SW 1271 (cell line): Measurements from ENCODE around the gene MOV10.

Experiments
- DNase-seq, 2 experiments: peaks; one replicate each; lab custom pipeline; 2025; lab: John Stamatoyannopoulos, UW

Gene MOV10

GRCh38 chr1:112729909-112730308 lies 55.5 kb downstream of the MOV10 start:
- DNase-seq: no peak

DNA sequence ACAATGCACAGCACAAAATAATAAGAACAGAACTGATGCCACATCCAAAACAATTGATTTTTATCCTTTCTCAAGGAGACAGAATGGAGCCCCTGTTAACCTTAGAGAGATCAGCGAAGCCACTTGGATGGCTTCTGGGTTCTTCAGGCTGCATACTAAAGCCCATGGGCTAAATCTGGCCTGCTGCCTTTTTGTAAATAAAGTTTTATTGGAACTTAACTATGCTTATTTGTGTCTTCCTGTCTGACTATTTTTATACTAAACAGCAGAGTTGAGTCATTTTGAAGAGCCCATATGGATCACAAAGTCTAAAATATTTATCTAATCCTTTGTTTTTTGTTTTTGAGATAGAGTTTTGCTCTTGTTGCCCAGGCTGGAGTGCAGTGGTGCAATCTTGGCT lies 57.0 kb downstream of the MOV10 start:
- no peak for DNase-seq

DNA sequence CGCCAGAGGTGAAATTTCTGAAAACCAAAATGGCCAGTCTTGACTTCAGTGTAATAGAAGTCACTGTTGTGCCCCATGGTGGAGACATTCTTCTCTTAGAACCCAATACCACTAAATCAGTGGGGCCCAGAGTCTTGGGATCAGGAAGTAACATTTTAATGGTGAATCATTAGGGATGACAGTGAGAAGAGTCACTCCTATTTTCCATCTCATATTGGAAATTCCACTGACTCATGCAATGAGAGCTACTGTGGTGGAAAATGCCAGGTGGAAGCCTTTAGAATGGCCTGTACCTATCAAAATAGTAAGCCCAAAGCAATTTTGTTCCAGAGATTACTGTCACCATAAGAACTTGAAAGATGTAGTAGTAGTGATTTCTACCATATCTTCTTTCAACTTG lies 61.3 kb downstream of the MOV10 start:
- DNase-seq: peak; percentile 36 to 66

DNA sequence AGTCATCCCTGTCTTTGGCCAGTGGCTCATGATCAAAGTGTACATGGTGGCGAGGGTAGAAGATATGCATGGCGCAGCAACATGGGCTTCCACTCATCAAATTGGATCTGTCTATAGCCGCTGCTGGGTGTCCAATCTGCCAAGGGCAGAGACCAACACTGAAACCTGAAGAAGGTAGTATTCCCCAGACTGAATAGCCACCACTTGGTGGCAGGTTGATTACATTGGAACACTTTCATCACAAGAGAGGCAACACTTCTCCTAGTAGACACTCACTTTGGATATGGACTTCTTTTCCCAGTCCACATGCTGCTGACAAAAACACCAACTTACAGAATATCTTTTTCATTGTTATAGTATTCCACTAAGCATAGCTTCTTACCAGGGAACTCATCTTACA lies 63.1 kb downstream of the MOV10 start:
- no peak for DNase-seq

- no peak for DNase-seq
Measured at GRCh38 chr1:112743174-112744008, 68.9 kb downstream of the MOV10 start.

- no peak for DNase-seq
Measured at GRCh38 chr1:112744009-112744578, 69.6 kb downstream of the MOV10 start.

- DNase-seq: no peak
Measured at GRCh38 chr1:112748396-112748795, 73.9 kb downstream of the MOV10 start.
